ENCODE data around the gene FAM181B. TPM values are rescaled to one million over a fixed set of nuclear protein-coding genes. Genes with fewer than 3 reads are reported as not detected.

The FAM181B gene
- total RNA-seq (2016; rRNA removed; fragmentation: Illumina TruSeq; extraction: Trizol), result not detected in 2 replicates
- total RNA-seq (2016; cell fraction: cytosol; rRNA removed; fragmentation: Illumina TruSeq; extraction: Trizol; ENCODE audit: low read depth), result not detected in 2 replicates
- total RNA-seq (2016; cell fraction: insoluble cytoplasmic fraction; rRNA removed; fragmentation: Illumina TruSeq; extraction: Trizol), result not detected in 2 replicates
- not detected in 2 replicates for total RNA-seq (2016; cell fraction: membrane; rRNA removed; fragmentation: Illumina TruSeq; extraction: Trizol)
- not detected in 2 replicates for total RNA-seq (2016; cell fraction: nucleus; rRNA removed; fragmentation: Illumina TruSeq; extraction: Trizol)
- polyA plus RNA-seq (2011; rRNA removed), result not detected in 2 replicates
- not detected in 2 replicates for polyA plus RNA-seq (2011; cell fraction: cytosol; rRNA removed)
- not detected in 2 replicates for polyA plus RNA-seq (2011; cell fraction: nucleus; rRNA removed)
- not detected in 2 replicates for polyA plus RNA-seq (2012)
- polyA plus RNA-seq (2016; cell fraction: cytosol; fragmentation: Illumina TruSeq; extraction: Trizol; ENCODE audit: low read depth), result not detected in 2 replicates
- not detected in 2 replicates for polyA plus RNA-seq (2016; cell fraction: insoluble cytoplasmic fraction; fragmentation: Illumina TruSeq; extraction: Trizol; ENCODE audit: low read depth)
- not detected in 2 replicates for polyA plus RNA-seq (2016; cell fraction: membrane; fragmentation: Illumina TruSeq; extraction: Trizol; ENCODE audit: low read depth)
- polyA plus RNA-seq (2016; cell fraction: nucleus; fragmentation: Illumina TruSeq; extraction: Trizol; ENCODE audit: insufficient read depth, low read depth), result not detected in 2 replicates
- polyA minus RNA-seq (2011; rRNA and poly(A)+ RNA removed; ENCODE audit: low replicate concordance), result not detected in 2 replicates
- not detected in 2 replicates for polyA minus RNA-seq (2011; cell fraction: cytosol; rRNA and poly(A)+ RNA removed)
- not detected in 2 replicates for polyA minus RNA-seq (2011; cell fraction: nucleus; rRNA and poly(A)+ RNA removed)
- percentile 13 among the genes with signal in this experiment for Bru-seq, nascent RNA
- not detected for BruChase-seq, experiment 1, labeled RNA remaining after a 6-hour chase
- BruChase-seq, experiment 2, labeled RNA remaining after a 2-hour chase, result not detected
- long read RNA-seq, experiment 1, result 0 reads
- long read RNA-seq, experiment 2, result 0 reads

DNA sequence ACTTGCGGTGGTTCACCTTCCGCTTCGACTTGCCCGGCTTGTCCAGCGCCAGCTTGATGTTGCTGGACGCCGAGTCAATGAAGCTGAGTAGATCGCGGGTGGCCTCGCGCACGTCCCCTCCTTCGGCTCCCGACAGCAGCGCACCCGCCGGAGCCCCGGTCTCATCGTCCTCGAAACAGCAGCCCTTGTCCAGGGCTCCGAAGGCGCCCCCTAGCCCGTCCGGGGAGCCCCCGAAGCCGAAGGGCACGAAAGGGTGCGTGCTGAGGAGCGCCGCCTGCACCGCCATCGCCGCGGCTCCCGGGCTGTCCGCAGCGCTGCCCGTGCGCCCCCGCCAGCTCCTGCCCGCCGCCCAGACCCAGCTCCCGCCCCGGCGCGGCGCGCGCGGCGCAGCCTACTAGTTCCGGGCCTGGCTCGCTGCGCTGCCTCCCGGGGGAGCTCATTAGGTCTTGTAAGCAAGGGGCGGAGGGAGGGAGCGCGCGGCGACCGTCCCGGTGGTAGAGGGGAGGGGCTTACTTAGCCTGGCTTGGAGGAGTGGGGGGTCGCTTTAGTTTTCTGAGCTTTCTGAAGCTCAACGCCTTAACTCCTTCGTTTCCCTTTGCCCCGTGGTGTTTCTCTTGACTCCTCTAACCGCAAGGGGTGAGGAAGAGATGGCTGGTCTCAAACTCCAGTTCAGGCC lies at the start of gene FAM181B:
Gene FAM181B (minus strand): TSS at position 421 of the 676 bp plus-strand sequence. CDS start 135 bp downstream, at position 286.
- CTCF ChIA-PET (ENCODE audit: low intra/inter-chr PET ratio, low total read pairs), result no interaction called here
- FAIRE-seq (no peak), ATAC-seq (peak; percentile 93), DNase-seq (ENCODE audit: low spot score) (no peak)
- Histone ChIP-seq H3K79me2 (ENCODE audit: insufficient read depth, low read length) (no peaks in the 10 kb centered on the region), H4K20me1 (ENCODE audit: insufficient read depth, low read length) (no peaks in the 10 kb centered on the region), H3K27me3 (ENCODE audit: control insufficient read depth in 1 of 2, insufficient read depth in 2 of 2, low read length in 2 of 2) (peaks cover 7 to 43% of the 10 kb centered on the region in 2 experiments; a peak in 4 of 5 replicates), H3K4me1 (ENCODE audit: insufficient read depth, low read length) (peaks cover 5% of the 10 kb centered on the region; the same call in 1 of the 2 replicates), H3K36me3 (replicated peaks in 1 of 2; ENCODE audit: control insufficient read depth in 1 of 2, insufficient read depth in 2 of 2, low read length in 2 of 2) (no peaks in the 10 kb centered on the region), H3K27ac (ENCODE audit: extremely low read length, insufficient read depth, low read length) (no peak within 1 kb of the TSS), H3K4me3 (replicated peaks in 1 of 3; ENCODE audit: insufficient read depth in 1 of 3, low read depth in 2 of 3, low read length in 3 of 3) (peak within 1 kb of the TSS; percentile 37 to 67 (median 55); a peak in 5 of 6 replicates), H3K9ac (ENCODE audit: insufficient read depth, low read depth, low read length) (no peak within 1 kb of the TSS), H2AFZ (ENCODE audit: low read length) (no peak within 1 kb of the TSS), H3K4me2 (ENCODE audit: low read depth, low read length) (peak within 1 kb of the TSS; percentile 88), H3K9me3 (ENCODE audit: low read length) (no peaks in the 10 kb centered on the region)
- POLR2A ChIA-PET, result no interaction called here
- intact Hi-C loops (cut with micrococcal nuclease; ENCODE audit: unreplicated experiment), result no loop called here
- in situ Hi-C loops (cut with HindIII; ENCODE audit: extremely low pct_ligation_motif_present, low pct_unique_long_range_greater_than_20kb), result loop anchor here (5.0 kb wide), 1 partner anchor 129 kb away; no protein-coding TSS in a partner anchor
- BruUV-seq (replicated peaks), result no TSS peak
- WGBS (ENCODE audit: low lambda C conversion rate), result 0% methylated on average over 9 of the region's 67 CpGs
- no peak for TF ChIP-seq SNRNP70 (IDR thresholded peaks at IDR 0.05; ENCODE audit: low read depth, low read length)
- 0 out of 2 replicates have a peak, but pooled peaks have one; percentile 25 for TF ChIP-seq ZFX (CRISPR knock-in tag; IDR thresholded peaks at IDR 0.05; ENCODE audit: low read depth)
- no peak for TF ChIP-seq FLYWCH1 (CRISPR knock-in tag; IDR thresholded peaks at IDR 0.05)
- no peak for TF ChIP-seq TBL1XR1 (IDR thresholded peaks at IDR 0.05; ENCODE audit: borderline replicate concordance, low read length, partially characterized antibody)
- TF ChIP-seq SKI (IDR thresholded peaks at IDR 0.05; ENCODE audit: partially characterized antibody), result no peak
- TF ChIP-seq ELF1 (CRISPR knock-in tag; IDR thresholded peaks at IDR 0.05), result no peak
- TF ChIP-seq, protein P1, sequence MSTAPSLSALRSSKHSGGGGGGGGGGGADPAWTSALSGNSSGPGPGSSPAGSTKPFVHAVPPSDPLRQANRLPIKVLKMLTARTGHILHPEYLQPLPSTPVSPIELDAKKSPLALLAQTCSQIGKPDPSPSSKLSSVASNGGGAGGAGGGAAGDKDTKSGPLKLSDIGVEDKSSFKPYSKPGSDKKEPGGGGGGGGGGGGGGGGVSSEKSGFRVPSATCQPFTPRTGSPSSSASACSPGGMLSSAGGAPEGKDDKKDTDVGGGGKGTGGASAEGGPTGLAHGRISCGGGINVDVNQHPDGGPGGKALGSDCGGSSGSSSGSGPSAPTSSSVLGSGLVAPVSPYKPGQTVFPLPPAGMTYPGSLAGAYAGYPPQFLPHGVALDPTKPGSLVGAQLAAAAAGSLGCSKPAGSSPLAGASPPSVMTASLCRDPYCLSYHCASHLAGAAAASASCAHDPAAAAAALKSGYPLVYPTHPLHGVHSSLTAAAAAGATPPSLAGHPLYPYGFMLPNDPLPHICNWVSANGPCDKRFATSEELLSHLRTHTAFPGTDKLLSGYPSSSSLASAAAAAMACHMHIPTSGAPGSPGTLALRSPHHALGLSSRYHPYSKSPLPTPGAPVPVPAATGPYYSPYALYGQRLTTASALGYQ (CRISPR knock-in tag; IDR thresholded peaks at IDR 0.05), result no peak
- TF ChIP-seq, protein P2, sequence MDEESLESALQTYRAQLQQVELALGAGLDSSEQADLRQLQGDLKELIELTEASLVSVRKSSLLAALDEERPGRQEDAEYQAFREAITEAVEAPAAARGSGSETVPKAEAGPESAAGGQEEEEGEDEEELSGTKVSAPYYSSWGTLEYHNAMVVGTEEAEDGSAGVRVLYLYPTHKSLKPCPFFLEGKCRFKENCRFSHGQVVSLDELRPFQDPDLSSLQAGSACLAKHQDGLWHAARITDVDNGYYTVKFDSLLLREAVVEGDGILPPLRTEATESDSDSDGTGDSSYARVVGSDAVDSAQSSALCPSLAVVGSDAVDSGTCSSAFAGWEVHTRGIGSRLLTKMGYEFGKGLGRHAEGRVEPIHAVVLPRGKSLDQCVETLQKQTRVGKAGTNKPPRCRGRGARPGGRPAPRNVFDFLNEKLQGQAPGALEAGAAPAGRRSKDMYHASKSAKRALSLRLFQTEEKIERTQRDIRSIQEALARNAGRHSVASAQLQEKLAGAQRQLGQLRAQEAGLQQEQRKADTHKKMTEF (CRISPR knock-in tag; IDR thresholded peaks at IDR 0.05), result no peak
- no peak for TF ChIP-seq NR1H2 (CRISPR knock-in tag; IDR thresholded peaks at IDR 0.05; ENCODE audit: borderline replicate concordance, low read depth)
- TF ChIP-seq HOXA9 (CRISPR knock-in tag; IDR thresholded peaks at IDR 0.05; ENCODE audit: borderline replicate concordance), result no peak
- no peak for TF ChIP-seq TBX2 (CRISPR knock-in tag; IDR thresholded peaks at IDR 0.05; ENCODE audit: borderline replicate concordance)
- TF ChIP-seq TP53 (CRISPR knock-in tag; conservative IDR thresholded peaks at IDR 0.05), result no peak
- TF ChIP-seq MATR3 (CRISPR knock-in tag; IDR thresholded peaks at IDR 0.05), result no peak
- TF ChIP-seq ZBTB2 (CRISPR knock-in tag; IDR thresholded peaks at IDR 0.05; ENCODE audit: low read depth), result 0 out of 2 replicates have a peak, but pooled peaks have one; percentile 27
- no peak for TF ChIP-seq ZNF841 (CRISPR knock-in tag; IDR thresholded peaks at IDR 0.05; ENCODE audit: borderline replicate concordance)

Data from HepG2 (cell line).